Upper lobe of left lung (tissue), 6 donors: ENCODE data around the gene ERGIC3. TPM values are rescaled to one million over a fixed set of nuclear protein-coding genes. Genes with fewer than 3 reads are reported as not detected.
A peak's percentile ranks its signal among the peaks of the same experiment; 100 is the strongest.

Source experiments
- ATAC-seq, 2 donors: fragments of 200-7000 bp; cut with Tn5 transposase; one replicate each; pipeline ENCODE4 v1.9.1; 2022; ENCODE audit warnings: mild to moderate bottlenecking in 2 of 2, moderate library complexity in 2 of 2; ENCODE audit not compliant: low FRiP score in 2 of 2
- DNase-seq, 2 donors: peaks; one replicate each; pipeline ENCODE4 v3.0.0-alpha.2; 2019 to 2020
- H3K27ac ChIP-seq, 4 donors: fragments of 200-600 bp; sonication (generic); one replicate each; pipeline ENCODE4 v1.5.1; 2016 to 2019
- H3K27me3 ChIP-seq, 4 donors: fragments of 200-600 bp; sonication (generic); one replicate each; pipeline ENCODE4 v1.5.1; 2017 to 2019
- H3K36me3 ChIP-seq, 4 donors: fragments of 200-600 bp; sonication (generic); one replicate each; pipeline ENCODE4 v1.5.1; 2016 to 2019
- H3K4me1 ChIP-seq, 4 donors: fragments of 200-600 bp; sonication (generic); one replicate each; pipeline ENCODE4 v1.5.1; 2018 to 2019
- H3K4me3 ChIP-seq, 4 donors: fragments of 200-600 bp; sonication (generic); one replicate each; pipeline ENCODE4 v1.5.1; 2017 to 2019; ENCODE audit warnings: mild to moderate bottlenecking in 2 of 4, moderate library complexity in 1 of 4
- H3K9me3 ChIP-seq, 4 donors: fragments of 200-600 bp; sonication (generic); one replicate each; pipeline ENCODE4 v1.5.1; 2018 to 2019
- EP300 ChIP-seq, 4 donors: sonication (generic); formaldehyde crosslinking; IDR thresholded peaks; one replicate each; pipeline ENCODE4 v1.5.1; 2017; ENCODE audit warnings: antibody characterized with exemption in 4 of 4, control low read depth in 2 of 4
- POLR2A ChIP-seq, 4 donors: fragments of 450-650 bp; IDR thresholded peaks; one replicate each; pipeline ENCODE4 v1.5.1; 2016 to 2017; ENCODE audit warnings: antibody characterized with exemption in 4 of 4, mild to moderate bottlenecking in 2 of 4
- POLR2AphosphoS5 ChIP-seq, 2 donors: sonication (generic); formaldehyde crosslinking; IDR thresholded peaks; one replicate each; pipeline ENCODE4 v1.5.1; 2017; ENCODE audit warnings: antibody characterized with exemption in 2 of 2
- WGBS, 2 donors: methylation state at CpG; one replicate each; pipeline ENCODE4 v1.1.5; 2017 to 2018; 5-methylcytosine and 5-hydroxymethylcytosine counted together
- total RNA-seq, 6 donors: library from RNA; depleted of rRNA in 4 of 6; stranded (reverse); fragments of >200 nt in 4 of 6; gene quantifications; one replicate each; pipeline versions ENCODE4 v1.1.0 to v1.2.1, GENCODE V29; 2016 to 2021
- TF ChIP-seq, protein P1 (sequence below), 6 experiments: fragments of 450-650 bp in 4 of 6; fragments of 200-600 bp in 2 of 6; sonication (generic) in 2 of 6; IDR thresholded peaks; one replicate each; pipeline ENCODE4 v1.5.1; 2016 to 2019; ENCODE audit warnings: antibody characterized with exemption in 6 of 6
- donor health status: DM: no; HTN: no; CAD: no; lungs with moderate emphysema.
- donor health status: DM: no; HTN: yes; CAD: no; lungs with severe emphysema.

The ERGIC3 gene
- total RNA-seq, 6 donors from 2014 or later: 115 to 223 (median 179) TPM

DNA sequence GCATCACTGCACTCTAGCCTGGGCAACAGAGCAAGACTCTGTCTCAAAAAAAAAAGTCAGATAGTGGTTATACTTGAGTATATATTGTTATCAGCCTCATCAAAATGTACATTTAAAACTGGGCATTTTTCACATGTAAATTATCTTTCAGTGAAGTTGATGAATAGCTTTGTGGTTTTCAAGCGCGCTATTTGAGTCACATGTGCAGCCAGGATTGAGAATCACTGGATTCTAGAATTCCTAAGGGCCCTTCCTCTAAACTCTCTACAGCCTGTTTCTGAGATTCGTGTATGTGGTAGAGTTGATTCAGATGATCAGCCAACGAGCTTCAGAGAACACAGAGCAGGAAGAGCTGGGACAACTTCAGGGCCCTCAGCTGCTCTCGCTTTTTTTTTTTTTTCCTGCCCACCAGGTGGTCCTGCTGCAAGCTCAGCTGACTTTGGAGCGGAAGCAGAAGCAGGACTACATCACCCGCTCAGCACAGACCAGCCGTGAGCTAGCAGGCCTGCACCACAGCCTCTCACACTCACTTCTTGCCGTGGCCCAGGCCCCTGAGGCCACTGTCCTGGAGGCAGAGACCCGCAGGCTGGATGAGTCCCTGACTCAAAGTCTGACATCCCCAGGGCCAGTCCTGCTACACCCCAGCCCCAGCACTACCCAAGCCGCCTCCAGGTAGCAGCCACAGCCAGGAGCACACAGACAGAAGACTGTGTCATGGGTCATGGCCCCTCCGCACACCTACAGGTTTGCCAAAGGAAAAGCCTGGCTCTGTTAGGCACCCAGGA, 30.7 kb upstream of the ERGIC3 start:
- ATAC-seq (no peak), DNase-seq (peak in 1 of 2 donors; percentile 40)
- H3K27ac ChIP-seq: no peak overlapping the region
- H3K36me3 ChIP-seq: peaks cover 10 to 73% (median 52%) of the 10 kb centered on the region in 4 donors
- no peaks in the 10 kb centered on the region for H3K27me3 ChIP-seq
- TF ChIP-seq POLR2AphosphoS5 (IDR thresholded peaks at IDR 0.05): no peak
- TF ChIP-seq, protein P1, sequence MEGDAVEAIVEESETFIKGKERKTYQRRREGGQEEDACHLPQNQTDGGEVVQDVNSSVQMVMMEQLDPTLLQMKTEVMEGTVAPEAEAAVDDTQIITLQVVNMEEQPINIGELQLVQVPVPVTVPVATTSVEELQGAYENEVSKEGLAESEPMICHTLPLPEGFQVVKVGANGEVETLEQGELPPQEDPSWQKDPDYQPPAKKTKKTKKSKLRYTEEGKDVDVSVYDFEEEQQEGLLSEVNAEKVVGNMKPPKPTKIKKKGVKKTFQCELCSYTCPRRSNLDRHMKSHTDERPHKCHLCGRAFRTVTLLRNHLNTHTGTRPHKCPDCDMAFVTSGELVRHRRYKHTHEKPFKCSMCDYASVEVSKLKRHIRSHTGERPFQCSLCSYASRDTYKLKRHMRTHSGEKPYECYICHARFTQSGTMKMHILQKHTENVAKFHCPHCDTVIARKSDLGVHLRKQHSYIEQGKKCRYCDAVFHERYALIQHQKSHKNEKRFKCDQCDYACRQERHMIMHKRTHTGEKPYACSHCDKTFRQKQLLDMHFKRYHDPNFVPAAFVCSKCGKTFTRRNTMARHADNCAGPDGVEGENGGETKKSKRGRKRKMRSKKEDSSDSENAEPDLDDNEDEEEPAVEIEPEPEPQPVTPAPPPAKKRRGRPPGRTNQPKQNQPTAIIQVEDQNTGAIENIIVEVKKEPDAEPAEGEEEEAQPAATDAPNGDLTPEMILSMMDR (IDR thresholded peaks at IDR 0.05): no peak
- TF ChIP-seq POLR2A (IDR thresholded peaks at IDR 0.05): no peak
- no peak for TF ChIP-seq EP300 (IDR thresholded peaks at IDR 0.05)
- no peak overlapping the region for H3K4me3 ChIP-seq
- 83 to 96% methylated on average over 9 to 12 of the region's 12 CpGs for WGBS, 2 donors
- H3K4me1 ChIP-seq: no peaks in the 10 kb centered on the region
- H3K9me3 ChIP-seq: no peaks in the 10 kb centered on the region

DNA sequence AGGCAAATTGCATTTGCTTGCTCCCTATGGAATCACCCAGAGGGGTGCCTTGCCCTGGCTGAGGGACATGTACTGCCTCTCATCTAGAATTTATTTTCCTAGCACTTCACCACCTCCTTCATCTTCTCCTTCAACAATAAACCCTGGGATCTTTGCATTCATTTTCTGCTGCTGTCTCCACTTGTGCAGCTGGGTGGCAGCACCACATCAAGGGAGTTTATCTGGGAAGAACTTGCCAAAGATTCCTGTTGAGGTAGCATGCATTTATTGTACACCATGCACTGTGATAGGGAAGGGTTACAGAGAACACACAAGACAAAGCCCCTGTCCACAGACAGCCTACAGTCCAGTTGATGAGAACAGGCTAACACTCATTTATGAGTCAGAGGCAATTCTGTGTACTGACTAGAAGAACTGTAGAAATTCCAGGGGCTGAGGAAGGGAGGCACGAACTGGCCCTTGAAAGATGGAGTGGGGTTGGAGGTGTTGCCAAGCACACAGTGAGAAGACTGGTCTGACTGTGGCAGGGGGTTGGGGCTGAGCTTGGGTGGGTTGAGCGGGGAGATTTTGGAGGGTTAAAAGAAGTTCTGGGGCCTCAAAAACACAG, 30.0 kb upstream of the ERGIC3 start:
- Histone ChIP-seq H3K27ac (no peak overlapping the region), H3K9me3 (no peaks in the 10 kb centered on the region), H3K4me1 (no peaks in the 10 kb centered on the region), H3K27me3 (no peaks in the 10 kb centered on the region), H3K4me3 (no peak overlapping the region), H3K36me3 (peaks cover 10 to 67% (median 52%) of the 10 kb centered on the region in 4 donors)
- DNase-seq (no peak), ATAC-seq (no peak)
- WGBS, 2 donors: 89 to 95% methylated on average over 2 of the region's 2 CpGs
- TF ChIP-seq POLR2AphosphoS5 (IDR thresholded peaks at IDR 0.05): no peak
- no peak for TF ChIP-seq EP300 (IDR thresholded peaks at IDR 0.05)
- TF ChIP-seq, protein P1 (IDR thresholded peaks at IDR 0.05): peak in 4 of 6 experiments; percentile 28 to 55 (median 50)
- no peak for TF ChIP-seq POLR2A (IDR thresholded peaks at IDR 0.05)

DNA sequence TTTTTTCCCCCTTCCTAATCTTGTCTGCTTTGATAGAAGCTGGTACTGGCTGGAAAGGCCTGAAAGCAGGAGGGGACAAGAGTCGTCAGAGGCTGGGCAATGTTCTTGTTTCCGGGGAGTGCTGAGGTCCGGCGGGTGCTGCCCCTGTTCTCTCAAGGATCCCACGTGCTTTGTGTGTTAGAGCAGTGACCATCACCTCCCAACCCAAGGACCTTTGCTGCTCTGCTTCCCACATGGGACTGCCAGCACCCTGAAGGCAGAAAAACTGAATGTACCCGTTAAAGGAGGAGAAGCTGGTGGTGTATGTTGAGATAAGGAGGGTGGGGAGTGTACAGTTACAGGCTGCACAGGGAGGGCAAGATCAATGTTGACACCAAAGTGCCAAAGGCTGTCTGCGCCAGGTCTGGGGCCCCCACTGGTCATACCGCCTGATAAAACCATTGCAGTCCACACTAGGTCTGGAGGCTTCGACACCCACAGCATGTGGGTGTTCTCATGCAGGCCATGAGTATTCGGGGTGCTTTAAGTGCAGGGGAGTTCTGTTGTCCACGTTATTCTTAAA, 27.4 kb upstream of the ERGIC3 start:
- DNase-seq (no peak), ATAC-seq (no peak)
- WGBS, 2 donors: 81 to 88% methylated on average over 11 of the region's 11 CpGs
- H3K27me3 ChIP-seq: no peaks in the 10 kb centered on the region
- peaks cover 6 to 43% (median 32%) of the 10 kb centered on the region in 4 donors for H3K36me3 ChIP-seq
- TF ChIP-seq POLR2AphosphoS5 (IDR thresholded peaks at IDR 0.05): no peak
- TF ChIP-seq EP300 (IDR thresholded peaks at IDR 0.05): no peak
- no peak for TF ChIP-seq POLR2A (IDR thresholded peaks at IDR 0.05)
- TF ChIP-seq, protein P1 (IDR thresholded peaks at IDR 0.05): no peak
- H3K27ac ChIP-seq: no peak overlapping the region
- no peaks in the 10 kb centered on the region for H3K9me3 ChIP-seq
- H3K4me3 ChIP-seq: no peak overlapping the region
- H3K4me1 ChIP-seq: no peaks in the 10 kb centered on the region

DNA sequence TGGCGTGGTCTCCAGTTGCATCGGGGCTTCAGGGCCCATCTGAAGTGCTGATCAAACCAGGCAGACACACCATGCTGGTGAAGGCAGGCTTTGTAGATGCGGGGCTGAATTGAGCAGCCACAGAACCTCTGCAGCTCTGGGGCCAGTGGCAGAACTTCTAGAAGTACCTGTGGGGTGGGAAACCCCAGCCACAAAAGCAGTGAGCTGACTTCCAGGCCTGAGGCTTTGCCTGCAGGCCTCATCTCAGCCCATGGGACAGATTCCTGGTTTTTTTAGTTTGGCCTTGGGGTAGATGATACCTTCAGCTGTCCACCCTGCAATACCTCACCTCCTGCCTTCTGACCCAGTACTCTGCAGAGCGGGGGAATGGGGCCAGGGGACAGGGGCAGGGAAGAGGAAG, 26.5 kb upstream of the ERGIC3 start:
- DNase-seq (no peak), ATAC-seq (no peak)
- H3K27me3 ChIP-seq: no peaks in the 10 kb centered on the region
- H3K27ac ChIP-seq: no peak overlapping the region
- no peak overlapping the region for H3K4me3 ChIP-seq
- WGBS, 2 donors: 91 to 100% methylated on average over 2 to 4 of the region's 4 CpGs
- TF ChIP-seq POLR2AphosphoS5 (IDR thresholded peaks at IDR 0.05): no peak
- TF ChIP-seq EP300 (IDR thresholded peaks at IDR 0.05): no peak
- TF ChIP-seq POLR2A (IDR thresholded peaks at IDR 0.05): no peak
- TF ChIP-seq, protein P1 (IDR thresholded peaks at IDR 0.05): no peak
- peaks cover 0 to 34% (median 23%) of the 10 kb centered on the region in 4 donors for H3K36me3 ChIP-seq
- H3K9me3 ChIP-seq: no peaks in the 10 kb centered on the region
- no peaks in the 10 kb centered on the region for H3K4me1 ChIP-seq
